ENCODE measurements around the gene HNRNPDL.
"Not testable (repeated sequence)": the region's sequence is repeated elsewhere in the genome, so short reads cannot be mapped to it uniquely, and the experiment has no call there.

Gene HNRNPDL

DNA sequence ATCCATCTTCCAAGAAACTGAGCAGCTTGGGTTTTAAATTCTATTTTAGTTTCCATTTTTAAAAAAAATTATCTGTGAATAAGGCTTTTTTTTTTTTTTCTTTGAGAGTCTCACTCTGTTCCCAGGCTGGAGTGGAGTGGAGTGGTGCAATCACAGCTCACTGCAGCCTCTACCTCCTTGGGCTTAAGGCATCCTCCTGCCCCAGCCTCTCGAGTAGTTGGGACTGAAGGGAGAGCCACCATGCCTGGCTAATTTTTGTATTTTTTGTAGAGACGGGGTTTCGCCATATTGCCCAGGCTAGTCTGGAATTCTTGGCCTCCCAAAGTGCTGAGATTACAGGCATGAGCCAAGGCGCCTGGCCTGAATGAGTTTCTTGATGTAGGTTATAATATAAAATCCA is 1.6 kb upstream of the HNRNPDL start:
- DNase-seq = no peak

DNA sequence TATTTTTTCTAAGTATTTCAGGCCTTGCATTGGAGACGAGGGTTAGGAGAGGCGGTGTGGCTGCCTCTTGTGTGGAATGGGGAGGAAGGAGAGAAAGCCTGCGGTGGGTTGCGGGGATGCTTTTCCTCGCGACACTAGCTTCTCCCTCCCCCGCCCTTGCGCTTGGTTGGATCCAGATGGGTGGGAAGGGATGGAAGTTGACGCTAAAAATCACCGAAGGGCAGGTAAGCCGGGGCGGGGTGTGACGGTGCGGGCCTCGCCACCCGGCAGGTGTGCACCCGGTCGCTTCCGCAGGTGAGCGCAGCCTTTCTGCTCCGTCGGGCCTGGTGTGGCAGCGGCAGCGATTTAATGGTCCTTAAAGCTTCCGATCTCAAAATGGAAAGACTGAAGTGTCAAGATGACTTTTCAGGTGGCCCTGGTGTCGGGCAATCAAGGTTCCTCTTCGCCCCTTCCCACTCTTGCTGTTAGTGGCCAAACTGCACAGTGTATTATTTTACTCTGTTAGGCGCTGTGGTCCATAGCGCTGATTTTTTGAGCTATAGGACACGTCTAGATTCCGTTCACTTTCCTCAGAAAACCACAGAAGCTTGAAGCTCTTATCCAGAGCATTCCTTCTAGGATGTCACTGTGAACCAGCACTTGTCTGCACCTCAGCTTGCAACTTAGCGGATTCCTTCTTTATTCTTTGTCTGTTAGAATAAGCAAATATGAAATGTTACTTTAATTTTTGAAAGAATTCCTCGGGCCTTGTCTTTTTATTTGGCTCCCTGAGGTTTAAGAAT is 893 bp upstream of the HNRNPDL start:
- peak; percentile 38 for DNase-seq

- no peak for DNase-seq
These were observed 502 bp downstream of the HNRNPDL start for GRCh38 chr4:82429728-82430192.

GRCh38 chr4:82428969-82429727 is 1.1 kb downstream of the HNRNPDL start:
- DNase-seq = peak; percentile 96

- DNase-seq = no peak
These were observed 1.7 kb downstream of the HNRNPDL start for GRCh38 chr4:82428526-82428968.

DNA sequence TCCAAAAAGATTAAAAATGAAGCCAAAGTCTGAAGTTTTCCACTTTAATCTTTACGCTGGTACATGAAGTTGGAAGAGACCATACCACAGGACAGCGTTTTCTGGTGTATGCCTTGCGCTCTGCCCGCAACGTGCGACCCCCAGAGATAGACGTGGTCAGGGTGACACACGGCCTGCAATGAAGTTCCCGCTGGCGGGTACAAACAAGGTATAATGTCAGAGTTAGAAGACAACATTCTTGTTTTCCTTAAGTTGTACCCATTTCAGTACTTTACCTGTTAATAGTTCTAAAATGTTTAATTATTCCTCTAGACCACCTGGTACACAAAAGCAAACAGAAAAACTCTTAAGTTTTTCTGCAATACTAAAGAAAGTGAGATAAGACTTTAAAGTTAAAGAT is 4.8 kb downstream of the HNRNPDL start:
- no peak for DNase-seq

DNA sequence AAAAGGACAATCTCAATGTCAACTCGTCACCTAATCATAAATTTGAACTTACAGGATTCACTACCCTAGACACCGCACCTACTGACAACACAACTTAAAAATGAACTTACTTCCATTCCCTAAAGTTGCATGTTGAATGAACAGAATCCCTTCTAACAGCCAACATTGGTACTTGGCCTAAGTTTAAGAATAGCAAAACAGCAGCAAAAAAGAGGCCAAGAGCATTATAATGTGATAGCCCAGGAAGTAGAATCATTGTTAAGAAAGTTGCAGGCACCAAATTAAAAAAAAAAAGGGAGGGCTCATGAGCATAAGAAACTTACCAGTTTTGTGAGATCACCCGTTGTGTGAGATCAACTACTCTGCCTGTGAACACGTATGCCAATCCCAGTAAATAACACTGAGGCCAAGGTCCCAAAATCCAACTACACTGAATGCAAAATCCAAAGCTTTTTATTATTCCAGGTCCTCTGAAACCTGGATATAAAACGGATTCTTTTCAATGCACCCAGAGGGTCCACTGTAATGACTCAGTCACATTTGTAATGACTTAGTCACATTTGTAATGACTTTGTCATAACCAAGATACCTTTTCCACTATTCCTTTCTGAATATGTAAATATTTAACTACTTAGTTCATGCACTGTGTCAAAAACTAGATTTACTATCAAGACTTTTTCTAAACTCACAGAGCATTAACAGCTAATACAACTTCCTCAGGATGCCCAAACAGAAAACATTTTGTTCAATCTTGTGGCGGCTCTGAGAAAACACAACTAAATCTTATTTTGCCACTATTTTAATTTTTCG is 6.8 kb downstream of the HNRNPDL start:
- DNase-seq = peak; percentile 27

DNA sequence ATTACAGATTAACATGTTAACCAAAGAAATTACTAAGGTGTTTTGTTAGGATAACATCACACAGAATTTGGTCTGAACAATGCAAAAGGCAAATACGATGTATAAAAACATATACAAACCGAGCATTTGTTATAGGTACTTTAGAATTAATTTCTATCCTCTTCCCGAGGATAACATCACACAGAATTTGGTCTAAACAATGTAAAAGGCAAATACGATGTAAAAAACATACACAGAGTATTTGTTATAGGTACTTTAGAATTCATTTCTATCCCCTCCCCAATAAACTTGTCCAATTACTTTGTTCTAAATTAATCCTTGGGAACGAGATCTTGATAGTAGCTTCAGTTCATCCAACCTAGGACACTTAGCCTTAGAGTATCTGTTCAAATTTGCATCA is 7.6 kb downstream of the HNRNPDL start:
- no peak for DNase-seq

DNA sequence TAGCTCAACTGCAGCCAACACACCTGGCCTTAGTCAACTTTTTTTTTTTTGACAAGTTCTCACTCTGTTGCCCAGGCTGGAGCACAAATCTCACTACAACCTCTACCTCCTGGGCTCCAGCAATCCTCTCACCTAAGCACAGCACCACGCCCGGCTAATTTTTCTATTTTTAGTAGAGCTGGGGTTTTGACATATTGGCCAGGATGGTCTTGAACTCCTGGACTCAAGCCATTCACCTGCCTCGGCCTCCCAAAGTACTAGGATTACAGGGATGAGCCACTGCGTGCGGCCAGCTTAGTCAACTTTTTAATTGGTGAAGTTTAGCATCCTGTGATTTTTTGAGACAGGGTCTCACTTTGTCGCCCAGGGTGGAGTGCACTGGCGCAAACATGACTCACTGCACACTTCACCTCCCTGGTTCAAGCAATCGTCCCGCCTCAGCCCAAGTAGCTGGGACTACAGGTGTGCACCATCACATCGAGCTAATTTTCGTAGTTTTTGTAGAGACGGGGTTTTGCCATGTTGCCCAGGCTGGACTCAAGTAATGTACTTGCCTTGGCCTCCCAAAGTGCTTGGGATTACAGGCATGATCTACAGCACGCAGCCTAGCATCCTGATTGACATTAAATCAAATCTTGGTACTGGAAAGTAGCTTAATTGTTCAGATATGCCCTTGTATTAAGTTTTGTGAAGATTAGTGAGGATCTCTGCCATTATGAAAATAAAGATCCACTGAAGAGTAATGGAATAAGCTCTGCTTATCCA is 8.3 kb downstream of the HNRNPDL start:
- peak; percentile 20 for DNase-seq

- peak; percentile 62 for DNase-seq
These were observed 10.8 kb downstream of the HNRNPDL start for GRCh38 chr4:82419451-82419850.

DNA sequence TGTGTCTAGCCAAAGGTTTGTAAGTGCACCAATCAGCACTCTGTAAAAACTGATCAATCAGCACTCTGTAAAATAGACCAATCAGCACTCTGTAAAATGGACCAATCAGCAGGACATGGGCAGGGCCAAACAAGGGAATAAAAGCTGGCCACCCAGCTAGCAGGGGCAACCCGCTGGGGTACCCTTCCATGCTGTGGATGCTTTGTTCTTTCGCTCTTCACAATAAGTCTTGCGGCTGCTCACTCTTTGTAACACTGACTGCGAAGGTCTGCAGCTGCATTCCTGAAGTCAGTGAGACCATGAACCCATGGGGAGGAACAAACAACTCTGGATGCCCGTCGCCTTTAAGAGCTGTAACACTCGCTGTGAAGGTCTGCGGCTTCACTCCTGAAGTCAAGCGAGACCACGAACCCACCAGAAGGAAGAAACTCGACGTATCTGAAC is 14.3 kb downstream of the HNRNPDL start:
- no peak for DNase-seq

- not testable (repeated sequence) for DNase-seq
These were observed 15.2 kb downstream of the HNRNPDL start for GRCh38 chr4:82415061-82415460.

DNA sequence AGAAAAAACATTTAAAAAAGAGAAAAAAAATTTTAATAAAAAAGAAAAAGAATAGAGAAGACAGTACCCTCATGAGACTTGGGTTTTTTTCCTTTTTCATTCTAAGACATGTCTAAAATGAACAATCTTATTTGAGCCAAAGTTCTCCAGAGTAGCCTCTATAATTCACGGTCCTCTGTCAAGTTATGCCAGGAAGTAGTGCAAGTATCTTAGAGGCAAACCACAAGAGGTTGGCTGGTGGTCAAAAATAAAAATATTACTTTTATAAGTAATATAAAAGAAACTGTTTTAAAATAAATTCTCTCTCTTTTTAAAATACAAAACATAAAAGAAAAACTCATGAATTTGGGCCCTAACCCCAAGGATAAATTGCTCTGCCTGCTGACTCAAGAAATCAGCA is 26.5 kb downstream of the HNRNPDL start:
- no peak for DNase-seq

DNA sequence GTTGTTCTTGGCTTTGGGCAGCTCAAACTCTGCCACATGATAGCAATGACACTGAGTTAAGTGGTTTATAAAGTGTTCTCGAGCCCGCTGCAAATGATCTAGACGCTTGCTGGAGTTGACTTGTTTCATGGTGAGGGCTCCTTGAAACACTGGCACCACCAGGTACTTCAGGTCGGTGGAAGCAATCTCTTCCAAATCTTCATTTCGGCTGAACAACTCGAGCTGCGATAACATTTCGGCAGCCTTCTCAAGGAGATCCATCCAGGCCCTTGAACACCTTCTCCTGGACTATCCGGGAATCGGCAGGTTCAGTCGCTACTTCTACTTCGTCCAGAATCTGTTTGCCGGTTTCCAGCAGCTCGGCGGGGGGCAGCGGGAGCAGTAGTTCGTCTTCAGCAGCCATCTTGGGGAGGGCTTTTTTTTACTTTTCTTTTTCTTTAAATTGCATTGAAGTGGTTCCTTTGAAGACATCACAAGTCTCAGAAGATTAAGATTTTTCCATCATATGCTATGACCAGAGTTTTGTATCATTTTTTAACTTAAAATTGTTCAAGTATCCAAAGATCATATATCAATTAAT is 28.0 kb downstream of the HNRNPDL start:
- no peak for DNase-seq

DNA sequence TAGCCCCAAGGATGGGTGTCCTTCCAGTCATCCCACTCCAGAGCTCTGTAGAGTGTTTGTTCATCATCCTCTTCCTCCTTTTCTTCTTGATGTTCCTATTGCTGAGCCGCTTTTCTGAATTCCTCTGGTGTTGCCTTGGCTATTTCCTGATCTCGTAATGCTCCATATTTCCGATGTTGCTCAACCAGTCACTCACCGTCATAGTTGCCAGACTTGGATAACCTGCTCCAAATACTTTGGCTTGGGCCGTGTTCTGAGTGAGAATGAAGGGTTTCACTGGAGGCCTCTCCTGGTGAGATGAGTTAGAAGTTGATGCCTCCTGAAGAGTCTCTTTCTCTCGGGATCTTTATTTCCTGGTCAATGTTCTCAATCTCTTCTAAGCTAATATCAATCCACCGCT is 28.7 kb downstream of the HNRNPDL start:
- no peak for DNase-seq

- no peak for DNase-seq
These were observed 32.0 kb downstream of the HNRNPDL start for GRCh38 chr4:82398263-82398662.

GRCh38 chr4:82397527-82397926 is 32.7 kb downstream of the HNRNPDL start:
- DNase-seq = peak; percentile 40

GRCh38 chr4:82394896-82395295 is 35.4 kb downstream of the HNRNPDL start:
- DNase-seq = no peak

- not testable (repeated sequence) for DNase-seq
These were observed 40.2 kb downstream of the HNRNPDL start for GRCh38 chr4:82390061-82390460.

DNA sequence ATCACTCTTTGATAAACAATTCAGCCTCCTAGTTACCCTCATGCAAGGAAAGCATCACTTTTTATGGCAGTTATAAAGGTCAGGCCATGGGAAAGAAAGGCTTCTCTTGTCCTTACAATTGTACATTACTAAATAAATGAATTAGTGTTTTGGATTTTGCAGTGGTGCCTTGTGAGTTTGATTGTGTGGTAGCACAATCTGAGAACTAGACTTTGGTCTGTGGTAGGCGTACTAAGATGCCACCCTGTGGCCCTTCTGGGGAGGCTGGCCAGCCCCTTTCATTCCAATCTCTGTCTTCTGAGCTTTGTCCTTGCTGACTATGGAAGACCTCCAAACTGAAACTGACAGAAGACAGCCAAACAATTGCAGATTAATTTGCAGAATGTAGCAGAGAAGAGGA is 41.9 kb downstream of the HNRNPDL start:
- peak; percentile 43 for DNase-seq

DNA sequence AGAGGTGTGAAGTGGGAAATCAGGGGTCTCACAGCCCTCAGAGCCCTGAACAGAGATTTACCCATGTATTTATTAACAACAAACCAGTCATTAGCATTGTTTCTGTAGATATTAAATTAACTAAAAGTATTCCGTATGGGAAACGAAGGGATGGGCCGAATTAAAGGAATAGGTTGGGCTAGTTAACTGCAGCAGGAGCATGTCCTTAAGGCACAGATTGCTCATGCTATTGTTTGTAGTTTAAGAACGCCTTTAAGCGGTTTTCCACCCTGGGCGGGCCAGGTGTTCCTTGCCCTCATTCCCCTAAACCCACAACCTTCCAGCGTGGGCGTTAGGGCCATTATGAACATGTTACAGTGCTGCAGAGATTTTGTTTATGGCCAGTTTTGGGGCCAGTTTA is 44.0 kb downstream of the HNRNPDL start:
- DNase-seq = not testable (repeated sequence)

DNA sequence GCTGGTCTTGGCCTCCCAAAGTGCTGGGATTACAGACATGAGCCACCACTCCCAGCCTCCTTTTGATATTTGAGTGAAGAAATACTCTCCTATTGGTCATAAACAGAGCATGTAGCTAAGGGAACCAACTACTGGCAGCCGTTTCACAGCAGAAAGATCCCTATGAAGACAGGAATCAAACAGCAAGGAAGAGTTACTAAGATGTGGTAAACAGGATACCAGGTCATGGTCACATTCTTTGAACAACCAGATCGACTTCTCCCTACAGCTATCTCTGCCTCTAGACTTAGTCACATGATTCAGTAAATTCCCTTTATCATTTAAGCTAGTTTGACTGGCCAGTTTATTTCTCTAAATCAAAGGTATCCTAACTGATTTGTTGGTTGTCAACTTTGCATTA is 47.5 kb downstream of the HNRNPDL start:
- no peak for DNase-seq
